H1 (cell line): ENCODE results near the gene MACC1. TPM values are rescaled to one million over a fixed set of nuclear protein-coding genes. Genes with fewer than 3 reads are reported as not detected.

ENCODE experiments used
- CTCF ChIA-PET: fragments of 300-600 bp; sonication (Branson Sonifier 250); formaldehyde crosslinking; loops from one replicate; lab custom pipeline; 2021; ENCODE audit not compliant: partially characterized antibody; lab: Charles Lee
- POLR2A ChIA-PET: fragments of 300-600 bp; sonication (Branson Sonifier 250); formaldehyde crosslinking; loops from one replicate; lab custom pipeline; 2021; ENCODE audit warnings: inconsistent platforms; ENCODE audit not compliant: partially characterized antibody; lab: Charles Lee
- DNase-seq, 2 experiments: peaks; one replicate each; pipeline versions ENCODE4 v3.0.0 to v3.0.0-alpha.2; 2010 to 2022; ENCODE audit warnings: low spot score in 2 of 2, low read depth in 1 of 2, mixed read lengths in 1 of 2
- FAIRE-seq: peaks from 2 replicates; lab custom pipeline; 2011; peaks lifted over from hg19 to GRCh38; lab: Jason Lieb, UNC
- H2AFZ ChIP-seq: 2 replicates; pipeline ENCODE4 v1.8.1; 2012; ENCODE audit warnings: low read length, inconsistent platforms
- H2AK5ac ChIP-seq: 2 replicates; pipeline ENCODE4 v1.6.1; 2013; ENCODE audit warnings: low read depth, low read length
- H2BK120ac ChIP-seq: replicated peaks from 2 replicates; pipeline ENCODE3; 2013; ENCODE audit warnings: low read depth, low read length, inconsistent platforms
- H2BK12ac ChIP-seq: 2 replicates; pipeline ENCODE4 v1.6.1; 2013; ENCODE audit warnings: low read depth, low read length
- H2BK15ac ChIP-seq: 2 replicates; pipeline ENCODE4 v1.6.1; 2013; ENCODE audit warnings: low read length
- H2BK20ac ChIP-seq: 2 replicates; pipeline ENCODE4 v1.6.1; 2013; ENCODE audit warnings: low read length
- H2BK5ac ChIP-seq: 2 replicates; pipeline ENCODE4 v1.6.1; 2013; ENCODE audit warnings: low read depth, low read length
- H3K14ac ChIP-seq: 2 replicates; pipeline ENCODE4 v1.6.1; 2013; ENCODE audit warnings: inconsistent platforms; ENCODE audit not compliant: insufficient read length
- H3K18ac ChIP-seq: 2 replicates; pipeline ENCODE4 v1.6.1; 2013; ENCODE audit warnings: low read length; ENCODE audit errors: extremely low read depth
- H3K23ac ChIP-seq: 2 replicates; pipeline ENCODE4 v1.6.1; 2013; ENCODE audit warnings: inconsistent platforms; ENCODE audit not compliant: insufficient read length
- H3K23me2 ChIP-seq: 2 replicates; pipeline ENCODE4 v1.6.1; 2013; ENCODE audit warnings: low read depth, low read length
- H3K27ac ChIP-seq: 2 replicates; pipeline ENCODE4 v1.6.1; 2011; ENCODE audit warnings: low read depth, low read length, inconsistent platforms
- H3K27me3 ChIP-seq, 4 experiments: replicated peaks in 1 of 4; 1 replicate in 1 of 4; 2 replicates in 3 of 4; pipeline versions ENCODE4 v1.6.1 to v1.8.1; 2011 to 2013; ENCODE audit warnings: low read length in 3 of 4, mild to moderate bottlenecking in 3 of 4, inconsistent platforms in 2 of 4, mixed read lengths in 2 of 4, moderate library complexity in 1 of 4; ENCODE audit not compliant: control insufficient read depth in 3 of 4, insufficient read depth in 3 of 4; ENCODE audit errors: extremely low read depth in 1 of 4
- H3K36me3 ChIP-seq, 4 experiments: 2 replicates each; pipeline versions ENCODE4 v1.6.1 to v1.8.1; 2011 to 2013; ENCODE audit warnings: mild to moderate bottlenecking in 4 of 4, low read length in 3 of 4, moderate library complexity in 2 of 4, control low read depth in 1 of 4, inconsistent platforms in 1 of 4; ENCODE audit not compliant: insufficient read depth in 4 of 4, control insufficient read depth in 2 of 4
- H3K4ac ChIP-seq: replicated peaks from 2 replicates; pipeline ENCODE3; 2013; ENCODE audit warnings: low read length, low read depth, mixed read lengths, inconsistent platforms; ENCODE audit not compliant: insufficient read length
- H3K4me1 ChIP-seq, 4 experiments: replicated peaks in 1 of 4; 1 replicate in 1 of 4; 2 replicates in 3 of 4; pipeline versions ENCODE4 v1.6.1 to v1.8.1; 2011 to 2013; ENCODE audit warnings: low read length in 3 of 4, inconsistent platforms in 2 of 4, mixed read lengths in 1 of 4; ENCODE audit not compliant: insufficient read depth in 4 of 4, control insufficient read depth in 3 of 4
- H3K4me2 ChIP-seq, 2 experiments: 2 replicates each; pipeline versions ENCODE4 v1.6.1 to v1.8.1; 2011 to 2013; ENCODE audit warnings: low read depth in 2 of 2, low read length in 2 of 2, control low read depth in 1 of 2, inconsistent platforms in 1 of 2, mild to moderate bottlenecking in 1 of 2; ENCODE audit not compliant: insufficient read depth in 1 of 2
- H3K4me3 ChIP-seq, 4 experiments: fragments of 200-600, 300-600 bp in 1 of 4; sonication (generic), shearing (Covaris generic), sonication (Bioruptor Twin) in 1 of 4; 2 replicates each; pipeline versions ENCODE4 v1.5.1 to v1.8.1; 2011 to 2016; ENCODE audit warnings: low read length in 4 of 4, low read depth in 3 of 4, control low read depth in 2 of 4, inconsistent platforms in 2 of 4, mild to moderate bottlenecking in 2 of 4, mixed read lengths in 1 of 4, moderate library complexity in 1 of 4; ENCODE audit not compliant: insufficient read depth in 2 of 4; ENCODE audit errors: extremely low read depth in 1 of 4
- H3K56ac ChIP-seq: replicated peaks from 2 replicates; pipeline ENCODE3; 2013; ENCODE audit warnings: low read depth, mild to moderate bottlenecking, mixed read lengths, low read length, inconsistent platforms; ENCODE audit not compliant: insufficient read length
- H3K79me1 ChIP-seq: 2 replicates; pipeline ENCODE4 v1.6.1; 2013; ENCODE audit warnings: low read depth, low read length, control low read depth
- H3K79me2 ChIP-seq, 2 experiments: 2 replicates each; pipeline versions ENCODE4 v1.6.1 to v1.8.1; 2012 to 2013; ENCODE audit warnings: low read length in 2 of 2, mild to moderate bottlenecking in 2 of 2, inconsistent platforms in 1 of 2; ENCODE audit not compliant: insufficient read depth in 2 of 2, control insufficient read depth in 1 of 2
- H3K9ac ChIP-seq, 4 experiments: replicated peaks in 1 of 4; 1 replicate in 1 of 4; 2 replicates in 3 of 4; pipeline versions ENCODE4 v1.6.1 to v1.8.1; 2011 to 2013; ENCODE audit warnings: low read depth in 3 of 4, low read length in 3 of 4, control low read depth in 2 of 4, mild to moderate bottlenecking in 2 of 4, moderate library complexity in 2 of 4, inconsistent platforms in 1 of 4; ENCODE audit errors: extremely low read depth in 1 of 4
- H3K9me3 ChIP-seq, 2 experiments: 2 replicates each; pipeline versions ENCODE4 v1.6.1 to v1.8.1; 2012 to 2013; ENCODE audit warnings: mild to moderate bottlenecking in 2 of 2, moderate library complexity in 2 of 2, control low read depth in 1 of 2, inconsistent platforms in 1 of 2, low read depth in 1 of 2, low read length in 1 of 2, mixed read lengths in 1 of 2; ENCODE audit not compliant: insufficient read depth in 2 of 2
- H4K20me1 ChIP-seq, 2 experiments: replicated peaks in 1 of 2; 2 replicates each; pipeline versions ENCODE3 to v1.8.1; 2011 to 2013; ENCODE audit warnings: inconsistent platforms in 2 of 2, low read length in 2 of 2, mild to moderate bottlenecking in 1 of 2; ENCODE audit not compliant: insufficient read depth in 2 of 2, control insufficient read depth in 1 of 2
- H4K5ac ChIP-seq: 2 replicates; pipeline ENCODE4 v1.6.1; 2013; ENCODE audit warnings: low read length, low read depth, mixed read lengths, inconsistent platforms; ENCODE audit not compliant: insufficient read length
- H4K8ac ChIP-seq: 2 replicates; pipeline ENCODE4 v1.8.0; 2013; ENCODE audit warnings: mild to moderate bottlenecking, moderate library complexity, low read length, inconsistent platforms; ENCODE audit not compliant: insufficient read depth; ENCODE audit errors: extremely low read depth
- H4K91ac ChIP-seq: replicated peaks from 2 replicates; pipeline ENCODE3; 2013; ENCODE audit warnings: low read length, mixed read lengths, inconsistent platforms; ENCODE audit not compliant: insufficient read length
- NANOG ChIP-seq: IDR thresholded peaks from 2 replicates; pipeline ENCODE4 v1.6.1; 2011; ENCODE audit warnings: low read length, low read depth, mild to moderate bottlenecking, inconsistent platforms; ENCODE audit not compliant: insufficient read depth, poor library complexity, severe bottlenecking
- RAD21 ChIP-seq, 2 experiments: IDR thresholded peaks in 1 of 2; conservative IDR thresholded peaks in 1 of 2; 2 replicates each; pipeline ENCODE4 v1.6.1; 2011; ENCODE audit warnings: low read depth in 2 of 2, low read length in 2 of 2, improper control_type of control experiment in 1 of 2, inconsistent platforms in 1 of 2, mild to moderate bottlenecking in 1 of 2, moderate library complexity in 1 of 2
- RNF2 ChIP-seq: fragments of 200-900, 300-1000 bp; sonication (generic); IDR thresholded peaks from 2 replicates; pipeline ENCODE4 v1.7.1; 2016; ENCODE audit warnings: borderline replicate concordance, low read depth, mild to moderate bottlenecking, antibody characterized with exemption, low read length; ENCODE audit not compliant: poor library complexity, severe bottlenecking; ENCODE audit errors: missing control alignments
- WGBS, 2 experiments: shearing (Covaris generic) in 1 of 2; methylation state at CpG; one replicate each; pipeline versions ENCODE4 v1.1.6 to v1.1.7; 2013 to 2015; ENCODE audit warnings: low lambda C conversion rate in 2 of 2, mixed read lengths in 2 of 2, inconsistent platforms in 1 of 2, low coverage in 1 of 2, missing lambda C conversion rate in 1 of 2; ENCODE audit not compliant: insufficient replicate concordance in 2 of 2, insufficient coverage in 1 of 2, insufficient read length in 1 of 2; ENCODE audit errors: extremely low coverage in 1 of 2, missing lambda C conversion rate in 1 of 2; 5-methylcytosine and 5-hydroxymethylcytosine counted together
- polyA plus RNA-seq, 7 experiments: library from polyadenylated mRNA; depleted of rRNA in 3 of 7; stranded (reverse) in 5 of 7; unstranded in 2 of 7; fragments of >200 nt in 5 of 7; fragments of 200-250 nt in 2 of 7; gene quantifications; 1 replicate in 5 of 7; 2 replicates in 1 of 7; 4 replicates in 1 of 7; pipeline versions ENCODE4 v1.2.1 to v1.2.3, GENCODE V29; 2011 to 2013; ENCODE audit warnings: missing spikeins in 2 of 7, mixed read lengths in 2 of 7
- total RNA-seq: library from RNA; stranded (reverse); fragmentation: NEBNext Ultra II Directional; extraction: Animal tissue kit (Norgen Biotek cat#: 25700); gene quantifications from 2 replicates; pipeline ENCODE4 v1.2.1, GENCODE V29; 2021
- TF ChIP-seq, protein P1 (sequence below): IDR thresholded peaks from 2 replicates; pipeline ENCODE4 v1.6.1; 2011; ENCODE audit warnings: low read depth, mild to moderate bottlenecking, low read length; ENCODE audit not compliant: insufficient read depth

Gene MACC1
- total and polyA plus RNA-seq, 2 of the 8 experiments (the other 6 are each of a cell fraction or from before 2014, with no cell fraction given) = 2.0 to 17.2 TPM

DNA sequence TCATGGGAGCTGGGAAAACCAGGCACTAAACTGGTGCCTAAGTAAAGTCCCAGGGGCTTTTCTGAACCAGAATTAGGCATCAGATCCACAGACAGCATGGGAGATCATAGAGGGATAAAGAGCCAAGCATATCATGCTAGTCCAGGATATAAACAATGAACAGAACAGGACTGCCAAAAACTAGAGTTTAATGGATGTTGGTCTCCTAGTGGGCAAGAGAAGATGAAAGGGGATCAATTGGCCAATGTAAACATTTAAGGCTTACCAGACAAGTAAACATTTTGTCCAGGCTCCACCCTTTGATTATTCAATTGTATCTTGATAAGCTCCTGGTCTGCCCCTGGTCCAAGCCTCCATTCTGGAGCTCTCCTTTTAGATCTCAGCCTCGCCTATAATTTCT, 18.9 kb downstream of the MACC1 start:
- Histone ChIP-seq H4K91ac (no peak overlapping the region), H3K4me3 (no peak overlapping the region), H3K23me2 (no peaks in the 10 kb centered on the region), H3K79me2 (no peaks in the 10 kb centered on the region; a peak in 1 of 4 replicates), H2BK12ac (no peak overlapping the region), H3K18ac (no peak overlapping the region), H3K4me1 (peaks cover 0 to 6% (median 6%) of the 10 kb centered on the region in 4 experiments; a peak in 4 of 7 replicates), H2AFZ (no peak overlapping the region), H3K27ac (no peak overlapping the region), H3K9me3 (no peaks in the 10 kb centered on the region), H2BK15ac (no peak overlapping the region), H2BK120ac (no peak overlapping the region), H3K56ac (no peak overlapping the region), H3K27me3 (no peaks in the 10 kb centered on the region), H3K36me3 (no peaks in the 10 kb centered on the region), H3K79me1 (no peaks in the 10 kb centered on the region), H3K23ac (no peak overlapping the region), H3K4ac (no peak overlapping the region), H3K9ac (no peak overlapping the region), H2BK20ac (no peak overlapping the region), H3K14ac (no peak overlapping the region), H4K5ac (no peak overlapping the region), H4K20me1 (no peaks in the 10 kb centered on the region), H3K4me2 (no peak overlapping the region), H2AK5ac (no peak overlapping the region), H4K8ac (no peak overlapping the region), H2BK5ac (no peak overlapping the region)
- TF ChIP-seq RNF2 (no peak), NANOG (no peak), RAD21 (IDR thresholded peaks at IDR 0.05 in 1 of 2, conservative IDR thresholded peaks at IDR 0.05 in 1 of 2; ENCODE audit: low read depth in 2 of 2, low read length in 2 of 2) (no peak)
- TF ChIP-seq, protein P1, sequence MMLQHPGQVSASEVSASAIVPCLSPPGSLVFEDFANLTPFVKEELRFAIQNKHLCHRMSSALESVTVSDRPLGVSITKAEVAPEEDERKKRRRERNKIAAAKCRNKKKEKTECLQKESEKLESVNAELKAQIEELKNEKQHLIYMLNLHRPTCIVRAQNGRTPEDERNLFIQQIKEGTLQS = no peak
- FAIRE-seq (no peak), DNase-seq (no peak)
- CTCF ChIA-PET = interaction anchor here (0.6 to 4.5 kb wide), 22 partner anchors 10 to 484 kb away, joined by 3 to 25 read pairs (median 4); partner anchors contain the start of gene TMEM196
- POLR2A ChIA-PET = interaction anchor here (1.3 kb wide), 1 partner anchor 73 kb away, joined by 3 read pairs; no protein-coding TSS in a partner anchor
- 79% methylated on average over 1 of the region's 1 CpG; no CpG with 5 or more reads in 1 of the 2 experiments for WGBS, 2 experiments
